Activated CD4-positive, alpha-beta T cell treated with anti-CD3 and anti-CD28 coated beads, Interleukin-2, amount 10 ng/mL, durations not matched to agents 7 days and 5 days (primary cell): ENCODE results near the gene SH2D4B. TPM values are rescaled to one million over a fixed set of nuclear protein-coding genes. Genes with fewer than 3 reads are reported as not detected.

ENCODE experiments used
- CTCF ChIA-PET: fragments of 350-600 bp; sonication (Branson Sonifier 250); formaldehyde crosslinking; loops from one replicate; lab custom pipeline; 2021; ENCODE audit warnings: antibody characterized with exemption; lab: Charles Lee
- POLR2A ChIA-PET: fragments of 350-600 bp; sonication (Branson Sonifier 250); formaldehyde crosslinking; loops from one replicate; lab custom pipeline; 2021; ENCODE audit warnings: antibody characterized with exemption; lab: Charles Lee
- DNase-seq: peaks from one replicate; pipeline ENCODE4 v3.0.0-alpha.2; 2020
- H3K27ac Mint-ChIP-seq: one replicate; pipeline ENCODE4 v1.8.0; 2021; ENCODE audit warnings: mild to moderate bottlenecking, moderate library complexity, mixed read lengths
- H3K27me3 Mint-ChIP-seq: one replicate; pipeline ENCODE4 v1.8.0; 2021; ENCODE audit warnings: mixed read lengths
- H3K36me3 Mint-ChIP-seq: one replicate; pipeline ENCODE4 v1.8.0; 2021; ENCODE audit warnings: low read depth, mixed read lengths
- H3K4me1 Mint-ChIP-seq: one replicate; pipeline ENCODE4 v1.8.0; 2021; ENCODE audit warnings: mixed read lengths
- H3K4me3 Mint-ChIP-seq: one replicate; pipeline ENCODE4 v1.8.0; 2021; ENCODE audit warnings: mild to moderate bottlenecking, moderate library complexity, mixed read lengths
- H3K9me3 Mint-ChIP-seq: one replicate; pipeline ENCODE4 v1.8.0; 2021; ENCODE audit warnings: mixed read lengths
- total RNA-seq, 2 experiments: library from RNA; stranded (reverse); gene quantifications; one replicate each; pipeline ENCODE4 v1.2.3, GENCODE V29; 2021

SH2D4B gene
- total RNA-seq, 2 experiments from 2014 or later, result 0.07 to 0.10 TPM

DNA sequence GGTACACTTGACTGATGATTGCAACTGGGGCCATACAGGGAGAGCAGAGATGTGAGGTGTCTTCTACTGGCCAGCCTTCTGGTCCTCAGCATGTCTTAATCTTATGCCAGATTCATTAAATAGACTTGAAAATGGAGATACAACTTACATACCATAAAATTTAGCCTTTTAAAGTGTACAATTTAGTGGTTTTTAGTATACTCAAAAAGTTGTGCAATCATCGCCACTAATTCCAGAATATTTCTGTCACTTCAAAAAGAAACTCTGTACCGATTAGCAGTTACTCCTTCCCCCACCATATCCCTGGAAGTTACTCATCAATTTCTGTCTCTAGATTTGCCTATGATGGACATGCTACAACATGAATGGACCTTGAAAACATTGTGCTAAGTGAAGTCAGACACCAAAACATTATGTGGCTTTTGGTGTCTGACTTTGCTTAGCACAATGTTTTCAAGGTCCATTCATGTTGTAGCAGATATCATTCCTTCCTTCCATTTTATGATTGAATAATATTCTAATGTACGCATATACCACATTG is 53.0 kb downstream of the SH2D4B start:
- H3K4me3 Mint-ChIP-seq, result no peak overlapping the region
- H3K27ac Mint-ChIP-seq, result no peak overlapping the region
- H3K4me1 Mint-ChIP-seq, result no peaks in the 10 kb centered on the region
- no peaks in the 10 kb centered on the region for H3K36me3 Mint-ChIP-seq
- DNase-seq, result no peak
- ChIA-PET POLR2A (no interaction called here), CTCF (no interaction called here)
- H3K27me3 Mint-ChIP-seq, result peaks cover 3% of the 10 kb centered on the region
- H3K9me3 Mint-ChIP-seq, result no peaks in the 10 kb centered on the region

DNA sequence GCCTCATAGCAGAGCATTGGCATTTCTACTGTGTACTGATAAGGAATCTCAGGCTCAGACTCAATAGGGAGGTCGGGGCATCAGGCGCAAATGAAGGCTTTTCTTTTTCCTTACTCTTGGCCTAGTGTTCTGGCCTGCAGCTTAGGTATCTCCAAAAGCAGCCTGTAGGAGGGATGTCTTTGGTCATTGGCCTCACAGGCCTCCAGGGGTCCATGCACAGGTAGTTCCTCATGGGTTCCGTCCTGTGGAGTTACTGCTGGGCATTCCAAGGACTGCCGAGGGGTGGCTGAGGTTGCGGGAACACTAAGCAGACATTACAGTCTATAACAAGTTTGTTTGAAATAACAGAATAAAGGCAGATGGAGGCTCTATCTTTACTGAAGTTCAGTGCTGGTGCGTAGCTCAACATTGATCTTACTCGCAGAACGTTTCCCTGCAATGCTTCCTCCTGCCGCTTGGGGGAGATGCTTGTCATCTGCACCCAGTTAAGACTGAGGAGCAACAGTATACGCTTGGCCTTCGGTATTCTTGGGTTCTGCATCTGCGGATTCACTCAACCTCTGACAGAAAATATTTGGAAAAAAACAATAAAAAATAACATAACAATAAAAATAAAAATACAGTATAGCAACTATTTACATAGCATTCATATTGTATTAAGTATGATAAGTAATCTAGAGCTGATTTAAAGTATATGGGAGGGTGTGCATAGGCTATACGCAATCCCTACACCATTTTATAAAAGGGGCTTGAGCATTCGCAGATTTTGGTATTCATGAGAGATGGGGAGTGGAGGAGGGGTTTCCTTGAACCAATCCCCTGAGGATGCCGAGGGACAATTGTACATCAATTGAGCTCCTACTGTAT is 58.9 kb downstream of the SH2D4B start:
- H3K27me3 Mint-ChIP-seq, result no peaks in the 10 kb centered on the region
- POLR2A ChIA-PET, result no interaction called here
- CTCF ChIA-PET, result interaction anchor here (0.6 to 1.5 kb wide), 7 partner anchors 12 to 219 kb away, joined by 3 to 5 read pairs (median 3); no protein-coding TSS in a partner anchor
- peak; percentile 47 for DNase-seq
- H3K4me1 Mint-ChIP-seq, result no peaks in the 10 kb centered on the region
- no peak overlapping the region for H3K27ac Mint-ChIP-seq
- no peak overlapping the region for H3K4me3 Mint-ChIP-seq
- no peaks in the 10 kb centered on the region for H3K36me3 Mint-ChIP-seq
- no peaks in the 10 kb centered on the region for H3K9me3 Mint-ChIP-seq

DNA sequence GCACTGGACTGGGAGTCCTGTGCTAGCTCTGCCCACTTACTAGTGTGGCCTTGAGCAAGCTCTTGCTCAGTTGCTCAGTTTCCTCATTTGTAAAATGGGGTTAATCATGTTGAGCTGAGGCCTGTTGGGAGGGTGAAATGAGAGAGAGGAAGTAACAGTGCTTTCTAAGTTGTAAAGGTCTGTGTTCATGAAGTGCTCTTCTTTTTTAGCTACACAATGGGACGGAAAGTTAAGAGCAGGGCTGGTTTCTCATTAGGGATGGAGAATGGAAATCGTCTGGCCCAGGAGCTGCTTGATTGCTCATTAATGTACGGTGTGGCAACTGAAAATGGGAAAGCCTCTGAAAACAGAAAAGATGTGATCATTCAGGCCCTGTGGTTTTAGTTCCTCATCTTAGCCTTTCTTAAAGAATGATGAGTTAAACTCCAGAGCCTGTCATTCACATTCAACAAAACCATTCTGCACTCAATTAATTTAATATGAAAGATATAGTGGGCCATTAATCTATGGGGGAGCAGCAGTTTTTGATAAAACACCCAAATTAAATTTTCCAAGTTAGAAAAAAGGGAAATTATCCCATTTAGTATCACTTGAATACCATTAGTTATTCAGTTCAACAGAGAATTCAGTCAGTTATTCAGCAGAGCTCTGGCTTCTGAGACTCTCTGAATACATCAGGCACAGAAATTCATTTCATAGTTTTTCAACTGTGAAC is 60.5 kb downstream of the SH2D4B start:
- H3K9me3 Mint-ChIP-seq, result no peaks in the 10 kb centered on the region
- no peaks in the 10 kb centered on the region for H3K27me3 Mint-ChIP-seq
- DNase-seq, result no peak
- H3K4me3 Mint-ChIP-seq, result no peak overlapping the region
- ChIA-PET POLR2A (no interaction called here), CTCF (interaction anchor here (0.9 to 1.7 kb wide), 3 partner anchors 12 to 22 kb away, joined by 3 read pairs; no protein-coding TSS in a partner anchor)
- H3K27ac Mint-ChIP-seq, result no peak overlapping the region
- no peaks in the 10 kb centered on the region for H3K36me3 Mint-ChIP-seq
- H3K4me1 Mint-ChIP-seq, result no peaks in the 10 kb centered on the region

DNA sequence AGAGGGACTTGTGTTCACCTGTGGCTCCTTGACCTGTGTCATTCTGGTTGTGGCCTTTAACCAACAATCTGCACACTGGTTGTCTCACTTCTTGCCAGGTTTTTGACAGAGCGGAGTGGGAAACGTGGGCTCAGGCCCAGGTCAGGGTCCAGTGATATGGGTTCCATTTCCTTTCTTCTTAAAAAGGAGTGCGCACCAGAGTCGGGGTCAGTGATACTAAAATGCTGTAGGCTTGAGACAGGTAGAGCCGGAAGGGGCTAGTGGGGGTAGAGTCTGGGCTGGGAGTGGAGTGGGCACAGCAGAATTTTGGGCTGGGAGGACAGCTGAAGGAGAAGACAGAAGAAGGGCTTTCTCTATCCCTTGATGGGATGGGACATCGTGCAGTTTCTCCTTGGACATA is 61.2 kb downstream of the SH2D4B start:
- H3K36me3 Mint-ChIP-seq, result no peaks in the 10 kb centered on the region
- H3K4me3 Mint-ChIP-seq, result no peak overlapping the region
- H3K9me3 Mint-ChIP-seq, result no peaks in the 10 kb centered on the region
- H3K27ac Mint-ChIP-seq, result no peak overlapping the region
- no peaks in the 10 kb centered on the region for H3K4me1 Mint-ChIP-seq
- H3K27me3 Mint-ChIP-seq, result no peaks in the 10 kb centered on the region
- no peak for DNase-seq
- CTCF ChIA-PET, result interaction anchor here (0.9 to 1.7 kb wide), 3 partner anchors 11 to 21 kb away, joined by 3 read pairs; no protein-coding TSS in a partner anchor
- POLR2A ChIA-PET, result no interaction called here

DNA sequence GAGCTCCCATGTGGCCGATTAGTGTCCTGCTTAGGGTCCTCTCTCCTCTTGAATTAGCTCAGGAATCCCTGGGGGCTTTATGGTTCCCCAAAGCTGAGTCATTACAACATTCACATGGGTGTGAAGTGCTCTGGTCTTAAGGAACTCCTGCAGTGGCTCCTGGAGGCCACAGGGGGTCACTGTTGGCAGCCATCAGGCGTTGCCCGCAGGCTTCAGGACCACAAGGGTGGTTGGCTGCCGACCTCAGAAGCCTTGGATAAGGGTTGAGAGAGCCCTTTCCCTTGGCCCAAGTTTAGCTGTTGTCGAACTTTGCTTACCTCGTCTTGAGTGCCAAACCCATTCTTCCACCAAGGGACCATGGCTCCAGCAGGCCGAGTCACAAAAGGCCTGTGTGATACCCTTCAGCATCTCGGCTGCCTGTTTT is 61.7 kb downstream of the SH2D4B start:
- ChIA-PET POLR2A (no interaction called here), CTCF (interaction anchor here (0.8 to 1.7 kb wide), 4 partner anchors 11 to 216 kb away, joined by 3 read pairs; no protein-coding TSS in a partner anchor)
- Mint-ChIP-seq H3K4me3 (no peak overlapping the region), H3K9me3 (no peaks in the 10 kb centered on the region), H3K27ac (no peak overlapping the region), H3K27me3 (no peaks in the 10 kb centered on the region), H3K4me1 (no peaks in the 10 kb centered on the region), H3K36me3 (no peaks in the 10 kb centered on the region)
- peak; percentile 37 for DNase-seq

DNA sequence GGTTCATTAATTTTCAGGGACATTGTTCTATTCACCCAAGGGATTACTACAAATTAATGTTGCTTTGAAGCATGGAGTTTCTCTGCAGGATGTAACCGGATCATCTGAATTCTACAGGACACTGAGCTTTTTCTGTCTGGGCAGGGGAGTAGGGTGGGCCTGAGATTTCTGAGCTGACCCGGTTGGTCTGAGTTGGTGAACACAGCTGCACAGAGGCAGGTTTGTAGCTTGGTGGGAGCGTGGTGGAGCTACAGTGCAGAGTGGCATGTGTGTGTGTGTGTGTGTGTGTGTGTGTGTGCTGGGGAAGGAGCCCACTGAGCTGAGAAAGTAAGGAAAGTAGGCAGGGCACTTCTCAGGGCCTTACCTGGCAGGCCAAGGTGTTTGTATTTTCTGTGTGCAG is 62.6 kb downstream of the SH2D4B start:
- H3K27me3 Mint-ChIP-seq, result no peaks in the 10 kb centered on the region
- CTCF ChIA-PET, result interaction anchor here (0.8 kb wide), 1 partner anchor 217 kb away, joined by 3 read pairs; no protein-coding TSS in a partner anchor
- no peak overlapping the region for H3K27ac Mint-ChIP-seq
- no peaks in the 10 kb centered on the region for H3K36me3 Mint-ChIP-seq
- H3K4me3 Mint-ChIP-seq, result no peak overlapping the region
- H3K9me3 Mint-ChIP-seq, result no peaks in the 10 kb centered on the region
- no peak for DNase-seq
- POLR2A ChIA-PET, result no interaction called here
- no peaks in the 10 kb centered on the region for H3K4me1 Mint-ChIP-seq

DNA sequence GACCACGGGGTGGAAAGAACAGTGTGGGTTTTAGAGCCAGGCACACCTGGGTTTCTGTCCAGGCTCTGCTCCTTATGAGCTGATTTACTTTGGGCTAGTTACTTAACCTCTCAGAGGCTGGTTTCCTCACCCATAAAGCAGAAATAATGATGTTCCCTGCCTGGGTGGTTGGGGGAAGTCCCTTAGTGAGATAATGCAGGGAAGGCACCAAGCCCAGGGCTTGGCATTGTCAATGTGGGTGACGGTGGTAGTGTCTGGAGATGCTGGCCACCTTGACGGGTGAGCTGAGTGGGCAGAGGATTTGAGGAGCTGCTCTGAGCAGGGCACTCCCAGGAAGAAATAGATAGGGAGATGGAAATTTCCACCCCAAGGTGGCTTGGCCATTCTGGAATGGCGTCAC is 65.2 kb downstream of the SH2D4B start:
- no peak for DNase-seq

DNA sequence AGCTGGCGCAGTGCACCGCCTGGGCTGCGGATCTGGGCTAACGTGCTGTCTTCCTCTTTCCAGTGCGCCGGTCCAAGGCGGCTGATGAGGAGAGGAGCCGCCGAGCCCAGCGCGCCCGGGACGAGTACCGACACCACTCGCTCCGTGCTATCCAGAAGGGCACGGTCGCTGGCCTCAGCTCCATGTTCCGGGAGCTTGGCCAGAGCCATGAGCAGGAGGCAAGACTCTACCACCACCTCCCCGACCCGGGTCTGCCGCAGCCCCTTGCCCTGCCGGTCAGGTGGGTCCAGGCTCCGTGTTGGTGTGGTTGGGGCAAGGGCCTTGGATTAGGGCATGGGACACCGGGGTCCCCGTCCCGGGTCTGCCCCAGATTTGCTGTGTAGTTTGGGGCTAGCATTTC is 65.8 kb downstream of the SH2D4B start:
- H3K9me3 Mint-ChIP-seq, result no peaks in the 10 kb centered on the region
- ChIA-PET POLR2A (no interaction called here), CTCF (no interaction called here)
- H3K27ac Mint-ChIP-seq, result no peak overlapping the region
- no peaks in the 10 kb centered on the region for H3K4me1 Mint-ChIP-seq
- no peak for DNase-seq
- no peaks in the 10 kb centered on the region for H3K36me3 Mint-ChIP-seq
- H3K27me3 Mint-ChIP-seq, result no peaks in the 10 kb centered on the region
- H3K4me3 Mint-ChIP-seq, result no peak overlapping the region

More for the DNA sequence above, 65.2 kb downstream of the SH2D4B start:
- no peak overlapping the region for H3K4me3 Mint-ChIP-seq
- CTCF ChIA-PET, result no interaction called here
- POLR2A ChIA-PET, result no interaction called here
- no peaks in the 10 kb centered on the region for H3K9me3 Mint-ChIP-seq
- H3K27ac Mint-ChIP-seq, result no peak overlapping the region
- no peaks in the 10 kb centered on the region for H3K27me3 Mint-ChIP-seq
- no peaks in the 10 kb centered on the region for H3K4me1 Mint-ChIP-seq
- H3K36me3 Mint-ChIP-seq, result no peaks in the 10 kb centered on the region

DNA sequence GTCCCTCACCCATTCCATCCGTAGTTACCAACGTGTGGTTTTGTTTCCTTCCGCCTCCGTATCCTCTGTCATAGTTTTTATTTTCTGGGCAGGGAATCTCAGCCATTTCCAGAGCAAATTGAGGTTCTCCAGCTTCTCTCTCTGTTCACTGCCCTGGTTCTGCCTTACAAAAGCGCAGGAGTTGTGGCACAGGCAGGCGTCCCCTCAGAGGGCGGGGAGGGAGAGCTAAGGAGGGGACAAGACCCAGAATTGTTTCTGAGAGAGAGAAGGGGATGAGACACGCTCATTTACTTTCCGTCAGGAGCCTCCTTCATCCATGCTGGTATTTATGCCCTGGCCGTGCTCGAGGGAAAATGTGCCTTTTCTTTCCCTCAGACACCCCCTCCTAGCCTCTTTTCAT is 71.0 kb downstream of the SH2D4B start:
- no peak overlapping the region for H3K27ac Mint-ChIP-seq
- H3K4me1 Mint-ChIP-seq, result no peaks in the 10 kb centered on the region
- H3K4me3 Mint-ChIP-seq, result no peak overlapping the region
- CTCF ChIA-PET, result no interaction called here
- DNase-seq, result no peak
- POLR2A ChIA-PET, result no interaction called here
- no peaks in the 10 kb centered on the region for H3K9me3 Mint-ChIP-seq
- H3K27me3 Mint-ChIP-seq, result no peaks in the 10 kb centered on the region
- no peaks in the 10 kb centered on the region for H3K36me3 Mint-ChIP-seq

DNA sequence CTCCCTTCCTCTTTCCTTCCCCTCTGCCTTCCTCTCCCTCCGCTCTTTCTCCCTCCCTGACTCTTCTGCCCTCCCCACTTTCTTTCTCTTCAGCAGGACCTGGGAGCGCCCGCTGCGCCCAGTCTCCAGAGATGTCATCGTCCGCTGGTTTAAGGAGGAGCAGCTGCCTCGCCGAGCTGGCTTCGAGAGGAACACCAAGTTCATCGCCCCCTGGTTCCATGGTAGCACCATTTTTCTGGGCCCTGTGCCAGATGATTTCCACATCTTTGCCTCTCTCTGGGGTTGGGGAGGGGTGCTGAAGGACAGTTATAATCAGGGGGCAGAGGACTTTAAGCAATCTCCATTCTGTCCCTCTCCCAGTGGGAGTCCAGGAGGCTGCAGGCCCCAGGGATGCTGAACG is 71.6 kb downstream of the SH2D4B start:
- H3K27me3 Mint-ChIP-seq, result no peaks in the 10 kb centered on the region
- CTCF ChIA-PET, result interaction anchor here (0.6 kb wide), 1 partner anchor 761 kb away, joined by 5 read pairs; no protein-coding TSS in a partner anchor
- POLR2A ChIA-PET, result no interaction called here
- no peaks in the 10 kb centered on the region for H3K4me1 Mint-ChIP-seq
- no peak for DNase-seq
- no peaks in the 10 kb centered on the region for H3K36me3 Mint-ChIP-seq
- H3K9me3 Mint-ChIP-seq, result no peaks in the 10 kb centered on the region
- no peak overlapping the region for H3K4me3 Mint-ChIP-seq
- H3K27ac Mint-ChIP-seq, result no peak overlapping the region

DNA sequence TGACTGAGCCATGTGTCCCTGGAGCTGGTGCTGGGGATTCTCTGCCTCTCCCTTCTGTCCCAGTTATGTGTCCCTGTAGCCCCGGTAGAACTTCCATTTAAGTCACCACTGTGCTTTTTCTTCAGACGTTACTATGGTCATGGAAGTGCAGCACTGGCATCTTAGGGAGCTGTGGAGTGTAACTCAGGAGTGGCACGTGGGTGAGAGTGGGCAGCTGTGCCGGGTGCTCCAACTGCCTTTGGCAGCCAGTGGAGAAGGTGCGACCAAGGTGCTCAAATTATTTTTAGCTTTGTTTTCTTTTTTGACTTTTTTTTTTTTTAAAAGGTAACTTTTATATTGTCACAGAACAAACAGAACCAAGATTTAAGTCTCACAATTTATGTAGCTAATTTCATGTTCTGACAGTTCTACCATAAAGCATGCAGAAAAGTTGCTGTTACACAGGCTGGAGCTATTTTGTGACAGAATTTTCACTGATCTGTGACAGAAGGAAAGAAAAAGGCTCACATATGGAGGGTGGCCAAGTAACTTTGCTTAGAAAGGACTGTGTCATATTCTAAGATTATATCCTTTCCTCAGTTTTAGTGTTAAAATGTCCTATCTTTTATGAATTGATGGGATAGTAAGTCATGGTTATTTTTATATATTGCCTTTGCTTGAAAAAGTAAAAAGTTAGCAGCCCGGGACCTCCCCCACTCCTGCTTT is 73.9 kb downstream of the SH2D4B start:
- Mint-ChIP-seq H3K4me1 (no peaks in the 10 kb centered on the region), H3K4me3 (no peak overlapping the region), H3K36me3 (no peaks in the 10 kb centered on the region), H3K9me3 (no peaks in the 10 kb centered on the region), H3K27ac (no peak overlapping the region), H3K27me3 (no peaks in the 10 kb centered on the region)
- CTCF ChIA-PET, result interaction anchor here (0.5 kb wide), 1 partner anchor 172 kb away, joined by 3 read pairs; no protein-coding TSS in a partner anchor
- POLR2A ChIA-PET, result no interaction called here
- DNase-seq, result no peak

DNA sequence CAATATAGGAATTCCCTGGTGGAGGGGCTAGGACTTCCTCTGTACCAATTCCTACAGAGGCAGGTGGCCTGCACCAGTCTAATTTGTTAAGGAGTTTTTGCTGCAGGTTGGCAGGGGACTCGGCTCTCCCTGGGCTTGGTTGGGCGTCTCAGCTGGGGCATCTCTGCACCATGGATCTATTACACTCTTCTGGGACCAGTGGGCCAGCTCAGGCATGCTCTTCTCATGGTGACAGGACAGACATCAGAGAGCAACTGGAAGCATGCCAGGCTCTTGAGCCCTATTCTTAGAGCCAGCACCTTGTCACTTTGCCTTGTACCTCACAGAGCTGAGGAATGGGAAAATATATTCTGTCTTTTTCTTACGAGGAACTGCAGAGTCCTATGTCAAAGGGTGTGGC is 74.6 kb downstream of the SH2D4B start:
- Mint-ChIP-seq H3K4me1 (no peaks in the 10 kb centered on the region), H3K9me3 (no peaks in the 10 kb centered on the region)
- POLR2A ChIA-PET, result no interaction called here

More for the DNA sequence above, 74.6 kb downstream of the SH2D4B start:
- Mint-ChIP-seq H3K4me3 (no peak overlapping the region), H3K27me3 (no peaks in the 10 kb centered on the region), H3K27ac (no peak overlapping the region), H3K36me3 (no peaks in the 10 kb centered on the region)
- no peak for DNase-seq
- CTCF ChIA-PET, result interaction anchor here (0.5 kb wide), 1 partner anchor 172 kb away, joined by 3 read pairs; no protein-coding TSS in a partner anchor
